ENCODE data around the gene CCDC80.

CCDC80 gene

GRCh38 chr3:112607863-112608262, 33.1 kb downstream of the CCDC80 start:
- no peak for TF ChIP-seq POLR2A (IDR thresholded peaks at IDR 0.05; ENCODE audit: low read depth, low read length)
- FAIRE-seq, result no peak
- DNase-seq (ENCODE audit: insufficient read length, low spot score), result no peak

GRCh38 chr3:112606098-112606497, 34.8 kb downstream of the CCDC80 start:
- FAIRE-seq (no peak), DNase-seq (ENCODE audit: insufficient read length, low spot score) (no peak)
- TF ChIP-seq POLR2A (IDR thresholded peaks at IDR 0.05; ENCODE audit: low read depth, low read length), result no peak

- FAIRE-seq (peak; percentile 93), DNase-seq (ENCODE audit: insufficient read length, low spot score) (peak; percentile 36)
These were observed 35.7 kb downstream of the CCDC80 start for GRCh38 chr3:112605285-112605684.

GRCh38 chr3:112604536-112604935, 36.4 kb downstream of the CCDC80 start:
- no peak for TF ChIP-seq POLR2A (IDR thresholded peaks at IDR 0.05; ENCODE audit: low read depth, low read length)
- DNase-seq (ENCODE audit: insufficient read length, low spot score), result peak; percentile 13
- peak; percentile 75 for FAIRE-seq

More at GRCh38 chr3:112605285-112605684, 35.7 kb downstream of the CCDC80 start:
- TF ChIP-seq POLR2A (IDR thresholded peaks at IDR 0.05; ENCODE audit: low read depth, low read length), result no peak

GRCh38 chr3:112602217-112602838, 38.6 kb downstream of the CCDC80 start:
- FAIRE-seq, result no peak
- no peak for TF ChIP-seq POLR2A (IDR thresholded peaks at IDR 0.05; ENCODE audit: low read depth, low read length)
- DNase-seq (ENCODE audit: insufficient read length, low spot score), result no peak

GRCh38 chr3:112598731-112599130, 42.2 kb downstream of the CCDC80 start:
- no peak for TF ChIP-seq POLR2A (IDR thresholded peaks at IDR 0.05; ENCODE audit: low read depth, low read length)
- DNase-seq (ENCODE audit: insufficient read length, low spot score) (no peak), FAIRE-seq (no peak)

- TF ChIP-seq POLR2A (IDR thresholded peaks at IDR 0.05; ENCODE audit: low read depth, low read length), result no peak
- no peak for FAIRE-seq
- no peak for DNase-seq (ENCODE audit: insufficient read length, low spot score)
These were observed 43.0 kb downstream of the CCDC80 start for GRCh38 chr3:112597945-112598344.

GRCh38 chr3:112594856-112595255, 46.1 kb downstream of the CCDC80 start:
- FAIRE-seq (peak; percentile 48), DNase-seq (ENCODE audit: insufficient read length, low spot score) (no peak)
- TF ChIP-seq POLR2A (IDR thresholded peaks at IDR 0.05; ENCODE audit: low read depth, low read length), result no peak

- TF ChIP-seq POLR2A (IDR thresholded peaks at IDR 0.05; ENCODE audit: low read depth, low read length), result no peak
- no peak for FAIRE-seq
- DNase-seq (ENCODE audit: insufficient read length, low spot score), result no peak
These were observed 47.7 kb downstream of the CCDC80 start for GRCh38 chr3:112593258-112593657.

GRCh38 chr3:112587336-112587735, 53.6 kb downstream of the CCDC80 start:
- FAIRE-seq (no peak), DNase-seq (ENCODE audit: insufficient read length, low spot score) (no peak)
- no peak for TF ChIP-seq POLR2A (IDR thresholded peaks at IDR 0.05; ENCODE audit: low read depth, low read length)

GRCh38 chr3:112585782-112586181, 55.2 kb downstream of the CCDC80 start:
- no peak for TF ChIP-seq POLR2A (IDR thresholded peaks at IDR 0.05; ENCODE audit: low read depth, low read length)
- FAIRE-seq (no peak), DNase-seq (ENCODE audit: insufficient read length, low spot score) (no peak)

- DNase-seq (ENCODE audit: insufficient read length, low spot score), result no peak
- FAIRE-seq, result peak; percentile 38
- TF ChIP-seq POLR2A (IDR thresholded peaks at IDR 0.05; ENCODE audit: low read depth, low read length), result no peak
These were observed 57.8 kb downstream of the CCDC80 start for GRCh38 chr3:112583105-112583504.

- FAIRE-seq, result peak; percentile 75
- DNase-seq (ENCODE audit: insufficient read length, low spot score), result no peak
- no peak for TF ChIP-seq POLR2A (IDR thresholded peaks at IDR 0.05; ENCODE audit: low read depth, low read length)
These were observed 58.6 kb downstream of the CCDC80 start for GRCh38 chr3:112582244-112582874.

GRCh38 chr3:112579697-112580096, 61.2 kb downstream of the CCDC80 start:
- TF ChIP-seq POLR2A (IDR thresholded peaks at IDR 0.05; ENCODE audit: low read depth, low read length), result no peak
- no peak for FAIRE-seq
- DNase-seq (ENCODE audit: insufficient read length, low spot score), result no peak

- FAIRE-seq (no peak), DNase-seq (ENCODE audit: insufficient read length, low spot score) (no peak)
- no peak for TF ChIP-seq POLR2A (IDR thresholded peaks at IDR 0.05; ENCODE audit: low read depth, low read length)
These were observed 61.7 kb downstream of the CCDC80 start for GRCh38 chr3:112579232-112579631.
